HG02943 (cell line): Measurements from ENCODE around the gene NPS.

ENCODE experiments used
- ATAC-seq: cut with Tn5 transposase; IDR thresholded peaks from one replicate; pipeline ENCODE4 v1.9.1; 2021; ENCODE audit warnings: mild to moderate bottlenecking, low read depth, moderate library complexity; ENCODE audit not compliant: unreplicated experiment

The NPS gene

GRCh38 chr10:127553417-127553816 is 4.3 kb downstream of the NPS start:
- ATAC-seq, result no peak

- ATAC-seq, result no peak
Observed at GRCh38 chr10:127556916-127557315, 7.8 kb downstream of the NPS start.

- ATAC-seq, result no peak
Observed at GRCh38 chr10:127561647-127562046, 12.5 kb downstream of the NPS start.

- no peak for ATAC-seq
Observed at GRCh38 chr10:127563718-127564553, 14.8 kb downstream of the NPS start.

- ATAC-seq, result no peak
Observed at GRCh38 chr10:127564644-127565043, 15.5 kb downstream of the NPS start.

- no peak for ATAC-seq
Observed at GRCh38 chr10:127565583-127565982, 16.5 kb downstream of the NPS start.

- no peak for ATAC-seq
Observed at GRCh38 chr10:127569210-127569609, 20.1 kb downstream of the NPS start.

- ATAC-seq, result no peak
Observed at GRCh38 chr10:127570036-127570435, 20.9 kb downstream of the NPS start.

GRCh38 chr10:127571386-127571785 is 22.3 kb downstream of the NPS start:
- no peak for ATAC-seq

- ATAC-seq, result no peak
Observed at GRCh38 chr10:127576051-127576450, 26.9 kb downstream of the NPS start.

GRCh38 chr10:127576740-127577161 is 27.6 kb downstream of the NPS start:
- no peak for ATAC-seq

- ATAC-seq, result no peak
Observed at GRCh38 chr10:127577376-127578258, 28.5 kb downstream of the NPS start.

GRCh38 chr10:127578259-127578960 is 29.3 kb downstream of the NPS start:
- ATAC-seq, result no peak

- ATAC-seq, result no peak
Observed at GRCh38 chr10:127578961-127579305, 29.8 kb downstream of the NPS start.

- no peak for ATAC-seq
Observed at GRCh38 chr10:127579640-127580039, 30.5 kb downstream of the NPS start.

- ATAC-seq, result no peak
Observed at GRCh38 chr10:127580822-127581221, 31.7 kb downstream of the NPS start.

GRCh38 chr10:127585519-127586023 is 36.5 kb downstream of the NPS start:
- no peak for ATAC-seq

GRCh38 chr10:127587668-127588365 is 38.7 kb downstream of the NPS start:
- no peak for ATAC-seq

GRCh38 chr10:127592586-127592985 is 43.5 kb downstream of the NPS start:
- no peak for ATAC-seq

GRCh38 chr10:127600479-127600878 is 51.4 kb downstream of the NPS start:
- ATAC-seq, result no peak
